ENCODE results near the gene LBHD1.
"Not testable (repeated sequence)": the region's sequence is repeated elsewhere in the genome, so short reads cannot be mapped to it uniquely, and the experiment has no call there.

The LBHD1 gene

DNA sequence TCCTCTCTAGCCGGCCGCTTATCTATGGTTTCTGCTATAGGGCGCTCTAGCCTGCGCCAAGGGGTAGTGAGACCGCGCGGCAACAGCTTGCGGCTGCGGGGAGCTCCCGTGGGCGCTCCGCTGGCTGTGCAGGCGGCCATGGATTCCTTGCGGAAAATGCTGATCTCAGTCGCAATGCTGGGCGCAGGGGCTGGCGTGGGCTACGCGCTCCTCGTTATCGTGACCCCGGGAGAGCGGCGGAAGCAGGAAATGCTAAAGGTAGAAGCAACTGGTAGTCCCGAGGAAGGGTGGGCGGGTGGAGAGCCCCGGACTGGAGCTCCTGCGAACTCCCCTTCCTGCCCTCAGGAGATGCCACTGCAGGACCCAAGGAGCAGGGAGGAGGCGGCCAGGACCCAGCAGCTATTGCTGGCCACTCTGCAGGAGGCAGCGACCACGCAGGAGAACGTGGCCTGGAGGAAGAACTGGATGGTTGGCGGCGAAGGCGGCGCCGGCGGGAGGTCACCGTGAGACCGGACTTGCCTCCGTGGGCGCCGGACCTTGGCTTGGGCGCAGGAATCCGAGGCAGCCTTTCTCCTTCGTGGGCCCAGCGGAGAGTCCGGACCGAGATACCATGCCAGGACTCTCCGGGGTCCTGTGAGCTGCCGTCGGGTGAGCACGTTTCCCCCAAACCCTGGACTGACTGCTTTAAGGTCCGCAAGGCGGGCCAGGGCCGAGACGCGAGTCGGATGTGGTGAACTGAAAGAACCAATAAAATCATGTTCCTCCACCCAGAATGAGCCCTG is at the start of gene LBHD1, which contains the start of gene UQCC3:
Gene LBHD1 (minus strand): TSS at position 660 of the 782 bp plus-strand sequence. CDS start 2,236 bp downstream, outside the sequence.
Gene UQCC3 (plus strand): TSS at position 66 of the 782 bp plus-strand sequence. CDS start 73 bp downstream, at position 139.
- DNase-seq = peak; percentile 96

DNA sequence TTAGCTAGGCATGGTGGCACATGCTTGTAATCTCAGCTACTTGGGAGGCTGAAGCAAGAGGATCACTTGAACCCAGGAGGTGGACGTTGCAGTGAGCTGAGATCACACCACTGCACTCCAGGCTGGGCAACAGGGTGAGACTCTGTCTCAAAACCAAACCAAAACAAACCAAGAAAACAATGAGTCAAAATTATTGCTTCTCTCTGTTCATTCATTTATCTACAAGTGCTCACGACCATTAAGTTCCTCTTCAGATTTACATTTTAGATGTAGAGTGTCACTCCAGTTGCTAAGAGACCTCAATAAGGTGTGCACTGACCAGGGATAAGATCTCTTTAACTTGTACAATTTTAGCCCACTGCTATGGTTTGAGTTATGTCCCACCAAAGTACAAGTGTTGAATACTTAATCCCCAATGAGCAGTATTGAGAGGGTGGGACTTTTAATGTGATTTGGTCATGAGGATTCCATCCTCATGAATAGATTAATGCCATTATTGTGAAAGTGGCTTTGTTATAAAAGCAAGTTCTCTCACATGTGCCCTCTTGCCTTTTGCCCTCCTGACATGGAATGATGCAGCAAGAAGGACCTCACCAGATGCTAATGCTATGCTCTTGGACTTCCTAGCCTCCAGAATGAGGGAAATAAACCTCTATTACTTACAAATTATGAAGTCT is 47.4 kb upstream of the LBHD1 start:
- no peak for DNase-seq

DNA sequence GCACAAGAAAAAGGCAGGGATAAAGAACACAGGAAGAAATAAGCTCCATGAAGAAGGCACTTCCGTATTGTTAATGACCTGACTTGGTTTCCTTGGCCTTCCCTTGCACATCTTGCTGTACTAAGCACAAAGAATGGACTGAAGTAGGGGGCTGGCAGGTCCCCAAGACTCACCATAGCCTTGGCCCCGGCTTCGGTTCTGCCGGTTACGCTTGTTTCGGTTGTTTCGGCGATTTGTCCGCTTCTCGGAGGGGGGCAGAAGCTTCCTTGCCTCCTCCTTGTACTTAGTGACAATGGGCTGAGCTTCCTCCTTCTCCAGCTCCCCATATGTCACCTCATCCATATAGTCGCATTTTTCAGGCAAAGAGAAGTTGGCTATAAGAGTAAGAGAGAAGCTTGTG is 44.7 kb upstream of the LBHD1 start:
- no peak for DNase-seq

DNA sequence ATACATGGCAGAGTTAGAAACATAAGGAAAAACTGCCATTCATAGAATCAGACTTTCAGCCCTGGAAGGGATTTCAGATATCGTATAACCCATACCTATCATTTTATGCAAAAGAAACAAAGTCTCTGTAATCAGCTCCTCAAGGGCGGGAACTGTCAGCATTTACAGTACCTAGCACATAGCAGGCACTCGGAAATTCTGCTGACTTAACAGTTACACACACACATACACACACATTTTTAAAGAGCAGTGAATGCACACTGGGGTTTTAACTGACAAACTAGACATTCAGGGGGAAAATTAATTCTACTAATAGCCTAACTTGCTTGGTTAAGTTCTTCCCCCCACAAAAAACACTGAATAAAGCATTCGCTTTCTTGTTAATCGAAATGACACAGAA is 44.1 kb upstream of the LBHD1 start:
- DNase-seq = no peak

DNA sequence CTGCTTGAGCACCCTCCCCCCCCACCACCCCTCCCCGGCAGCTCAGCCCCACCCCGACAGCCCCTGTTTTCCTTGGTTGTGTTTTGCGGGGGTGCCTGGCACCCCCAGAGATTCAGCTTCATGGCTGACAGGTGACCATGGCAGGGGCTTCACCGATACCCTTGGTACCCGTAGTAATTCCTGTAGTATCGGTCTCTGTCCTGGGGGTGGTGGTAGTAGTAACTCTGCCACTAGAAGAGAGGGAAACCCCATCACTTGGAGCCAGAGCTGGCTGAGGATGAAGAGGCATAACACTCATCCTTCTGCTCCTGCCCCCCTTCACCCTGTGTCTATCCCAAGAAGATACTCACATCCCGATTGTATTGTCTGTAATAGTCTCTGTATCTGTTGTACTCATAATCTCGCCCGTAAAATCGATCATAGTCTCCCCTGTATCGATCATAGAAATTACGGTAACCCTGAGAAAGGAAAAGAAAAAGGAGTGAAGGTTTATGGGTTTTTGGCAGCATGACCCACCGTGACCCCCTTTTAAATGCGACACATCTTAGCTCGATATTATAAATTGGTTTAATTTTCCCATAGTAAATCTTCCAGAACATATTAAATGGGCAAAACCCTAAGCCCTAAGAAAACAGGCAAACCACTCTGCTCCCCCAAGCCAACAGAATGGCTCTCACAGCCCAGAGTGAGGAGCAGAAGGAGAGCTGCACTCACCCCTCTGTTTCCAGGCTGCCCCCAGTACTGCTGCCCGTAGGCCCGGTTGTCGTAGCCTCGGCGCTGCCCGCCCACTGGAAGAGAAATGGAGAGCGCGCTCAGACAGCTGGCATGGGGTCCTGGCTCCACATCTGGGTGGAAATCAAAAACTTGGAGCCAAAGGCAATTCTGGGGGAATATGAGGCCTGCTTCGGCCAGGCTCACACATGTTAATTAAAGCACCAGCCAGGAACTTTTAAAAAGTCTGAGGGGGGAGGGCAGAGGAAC is 43.4 kb upstream of the LBHD1 start:
- no peak for DNase-seq

DNA sequence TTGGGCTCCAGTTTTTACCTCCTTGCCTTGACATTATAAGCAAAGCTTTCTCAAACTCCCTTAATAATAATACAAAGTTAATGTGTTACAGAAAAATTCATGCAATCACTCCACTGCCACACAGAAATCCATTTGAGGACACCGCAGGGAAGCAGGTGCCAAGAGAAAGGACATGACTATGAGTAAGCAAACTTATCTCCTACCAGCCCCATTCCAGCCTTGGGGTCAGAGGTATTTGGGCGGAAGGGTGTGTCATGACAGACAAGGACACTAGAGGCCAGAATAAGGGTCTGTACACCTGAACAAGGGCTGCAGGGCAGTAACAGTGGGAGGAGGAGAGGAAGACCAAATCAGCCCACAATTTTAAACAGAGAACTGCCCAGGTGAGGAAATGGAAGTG is 41.3 kb upstream of the LBHD1 start:
- DNase-seq = no peak

DNA sequence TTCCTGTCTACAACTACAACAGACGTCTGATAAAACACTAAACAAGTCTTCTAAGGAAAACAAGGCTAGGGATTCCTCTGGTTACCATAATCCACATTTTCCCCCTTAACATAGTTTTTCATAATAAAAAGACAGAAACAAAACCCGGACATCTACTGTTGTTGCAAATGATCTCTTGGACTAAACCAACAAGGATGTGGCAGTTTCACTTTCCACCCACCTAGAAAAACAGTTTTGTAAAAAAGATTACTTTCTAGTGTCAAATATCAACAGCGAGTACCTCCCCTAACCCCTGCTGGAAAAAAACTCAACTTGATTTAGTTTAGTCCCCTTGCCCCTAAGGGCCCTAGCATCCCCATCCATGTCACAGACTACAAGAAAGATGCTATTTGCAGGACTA is 40.8 kb upstream of the LBHD1 start:
- DNase-seq = no peak

DNA sequence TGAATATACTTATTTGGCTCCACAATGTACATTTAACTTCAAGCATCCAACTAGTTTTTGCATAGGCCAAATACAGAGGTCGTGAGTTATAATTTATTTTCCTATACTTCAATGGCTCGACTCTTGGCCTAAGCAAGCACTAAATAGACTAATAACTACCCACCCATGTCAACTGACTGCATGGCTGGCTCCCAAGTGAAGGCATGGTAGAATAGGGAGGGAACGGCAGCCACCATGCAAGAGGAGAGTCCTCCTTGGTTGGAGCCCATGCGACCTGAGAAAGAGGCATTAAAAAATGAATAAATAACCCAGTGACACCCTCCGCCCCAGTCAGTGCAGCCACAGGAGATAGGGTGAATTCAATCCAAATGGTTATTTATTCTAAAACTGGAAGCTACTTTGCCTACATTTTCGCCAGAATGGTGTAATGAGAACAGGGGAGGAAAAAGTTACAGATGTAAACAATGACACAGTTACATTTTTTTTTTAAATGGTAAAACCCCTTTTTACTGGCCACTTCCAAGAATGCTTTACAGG is 40.3 kb upstream of the LBHD1 start:
- DNase-seq = no peak

DNA sequence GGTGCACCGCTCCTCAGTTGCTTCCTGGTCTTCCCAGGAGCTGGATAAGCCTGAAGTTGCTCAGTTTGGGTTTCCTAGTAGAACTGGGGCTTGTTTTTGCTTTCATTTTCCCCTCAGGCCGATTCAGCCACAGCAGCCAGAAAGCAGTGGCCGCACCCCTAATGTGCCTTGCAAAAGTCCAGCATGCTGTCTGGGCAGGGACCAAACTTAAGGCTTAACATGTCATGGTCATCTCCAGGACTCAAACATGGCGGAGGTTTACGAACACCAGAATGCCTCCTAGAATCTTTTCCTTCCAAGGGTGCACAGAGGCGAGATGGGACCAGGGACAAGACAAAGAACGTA is 37.9 kb upstream of the LBHD1 start:
- peak; percentile 41 for DNase-seq

DNA sequence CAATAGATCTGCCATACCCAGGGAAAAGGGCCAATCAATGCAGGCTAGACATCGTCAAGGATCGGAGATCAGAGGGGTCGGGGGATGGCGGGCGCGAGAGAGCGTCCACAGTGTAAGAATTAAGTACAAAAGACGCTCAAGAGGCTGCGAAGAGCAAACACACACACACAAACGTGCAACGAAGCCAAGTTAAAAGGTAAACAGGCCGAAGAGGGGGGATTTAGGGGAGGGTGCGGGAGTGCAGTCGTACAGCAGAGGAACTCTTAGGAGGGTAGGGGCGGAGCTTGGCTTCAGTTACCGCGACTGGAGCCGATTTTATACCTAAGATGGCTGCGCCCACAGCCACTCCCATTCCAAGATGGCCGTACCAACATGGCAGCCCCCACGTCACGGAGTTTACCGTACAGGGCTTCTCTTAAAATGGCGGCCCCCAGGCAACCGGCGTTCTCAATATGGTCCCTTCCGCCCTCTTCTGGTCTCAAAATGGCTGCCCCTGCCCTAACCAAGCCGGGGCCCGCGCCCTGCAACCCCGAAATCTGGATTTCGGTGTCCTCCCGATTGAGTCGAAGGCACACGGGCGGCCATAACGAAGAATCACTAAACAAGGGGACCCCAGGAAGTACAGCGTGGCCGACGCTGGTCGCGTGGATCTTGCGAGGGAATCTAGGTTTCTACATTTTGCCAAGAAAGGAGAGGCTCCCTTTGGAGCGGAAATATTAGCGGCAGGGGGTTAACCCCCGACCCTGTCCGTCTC is 37.4 kb upstream of the LBHD1 start:
- DNase-seq = peak; percentile 99

DNA sequence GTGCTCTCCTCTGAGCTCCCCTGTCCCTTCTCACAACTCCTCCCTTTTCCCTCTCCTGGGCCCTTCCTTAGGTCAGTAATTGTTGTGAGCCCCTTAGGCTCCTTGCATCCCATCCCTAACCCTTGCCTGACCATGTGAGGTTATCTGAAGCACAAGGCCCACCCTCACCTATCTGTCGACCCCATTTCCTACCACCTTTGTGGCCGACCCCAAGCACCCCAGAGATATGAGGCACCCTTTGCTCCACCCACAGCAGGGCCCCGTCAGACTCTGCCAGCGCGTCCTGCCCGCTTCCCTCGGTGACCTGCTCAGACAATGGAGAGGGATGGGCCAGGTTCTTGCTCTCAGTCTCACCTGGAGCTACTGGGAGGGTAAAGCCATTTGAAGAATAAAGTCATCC is 36.7 kb upstream of the LBHD1 start:
- no peak for DNase-seq

DNA sequence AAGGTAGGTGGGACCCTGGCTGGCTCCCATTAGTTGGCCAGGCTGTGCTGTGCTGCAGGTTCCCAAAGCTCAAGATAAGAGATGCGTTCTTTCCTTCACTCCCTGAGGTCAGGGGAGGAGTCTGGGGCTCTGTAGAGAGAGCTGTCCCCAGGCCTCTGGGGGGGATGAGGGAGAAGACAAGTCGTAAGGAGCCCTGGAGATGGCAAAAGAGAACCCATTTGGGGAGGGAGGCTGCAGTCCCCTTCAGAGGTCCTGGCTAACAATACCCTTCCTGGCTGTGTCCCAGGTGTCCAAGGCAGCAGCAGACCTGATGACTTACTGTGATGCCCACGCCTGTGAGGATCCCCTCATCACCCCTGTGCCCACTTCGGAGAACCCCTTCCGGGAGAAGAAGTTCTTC is 36.3 kb upstream of the LBHD1 start:
- DNase-seq = no peak

DNA sequence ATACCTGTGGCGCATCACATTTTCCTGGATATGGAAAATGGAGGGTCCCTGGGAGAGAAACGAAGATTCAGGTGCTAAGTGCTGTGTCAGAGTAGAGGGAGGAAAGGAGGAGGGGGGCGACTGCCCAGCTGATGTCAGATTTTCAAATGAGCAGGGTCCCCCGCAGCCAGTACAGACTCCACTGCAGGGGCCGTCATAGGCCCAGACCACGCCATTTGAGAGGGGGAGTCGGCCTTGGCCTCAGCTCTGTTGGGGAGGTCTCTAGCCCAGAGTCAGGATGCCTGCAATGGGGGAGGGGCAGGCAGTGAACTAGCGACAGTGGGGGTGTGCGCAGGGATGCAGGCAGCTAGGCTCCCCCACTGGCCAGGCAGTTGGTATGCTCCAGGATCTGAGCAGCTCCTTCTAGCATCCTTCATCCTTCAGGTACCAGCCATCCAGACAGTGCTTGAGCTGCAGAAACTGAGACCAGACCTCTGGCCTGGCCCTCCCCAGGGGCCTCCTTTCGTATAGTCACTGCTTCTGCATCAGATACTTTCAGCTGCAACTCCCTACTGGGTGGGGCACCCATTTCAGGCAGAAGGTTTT is 35.3 kb upstream of the LBHD1 start, which contains the start of the genes BSCL2 and GNG3:
Gene BSCL2 (minus strand): TSS at position 148 of the 585 bp plus-strand sequence. CDS start 229 bp downstream, outside the sequence.
Gene GNG3 (plus strand): TSS at position 400 of the 585 bp plus-strand sequence. CDS start 620 bp downstream, outside the sequence.
- DNase-seq = peak; percentile 2

DNA sequence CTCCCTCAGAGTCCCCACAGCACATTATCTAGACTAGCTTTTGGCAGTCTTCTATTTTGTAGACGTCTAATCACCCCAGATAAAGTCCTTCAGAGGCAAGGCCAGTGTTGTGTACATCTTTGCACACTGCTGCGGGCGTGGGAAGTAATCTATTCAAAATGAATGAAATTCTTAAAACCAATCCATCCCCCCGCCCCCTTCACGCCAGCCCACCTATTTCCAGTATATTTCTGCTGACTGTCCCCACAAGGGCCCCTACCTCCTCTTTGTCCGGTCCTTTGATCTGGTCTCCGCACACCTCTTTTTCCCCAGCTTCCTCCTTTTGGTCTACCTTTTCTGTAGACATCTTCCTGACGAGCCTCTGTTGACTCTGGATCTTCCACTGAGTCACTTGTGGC is 34.8 kb upstream of the LBHD1 start:
- DNase-seq = no peak

DNA sequence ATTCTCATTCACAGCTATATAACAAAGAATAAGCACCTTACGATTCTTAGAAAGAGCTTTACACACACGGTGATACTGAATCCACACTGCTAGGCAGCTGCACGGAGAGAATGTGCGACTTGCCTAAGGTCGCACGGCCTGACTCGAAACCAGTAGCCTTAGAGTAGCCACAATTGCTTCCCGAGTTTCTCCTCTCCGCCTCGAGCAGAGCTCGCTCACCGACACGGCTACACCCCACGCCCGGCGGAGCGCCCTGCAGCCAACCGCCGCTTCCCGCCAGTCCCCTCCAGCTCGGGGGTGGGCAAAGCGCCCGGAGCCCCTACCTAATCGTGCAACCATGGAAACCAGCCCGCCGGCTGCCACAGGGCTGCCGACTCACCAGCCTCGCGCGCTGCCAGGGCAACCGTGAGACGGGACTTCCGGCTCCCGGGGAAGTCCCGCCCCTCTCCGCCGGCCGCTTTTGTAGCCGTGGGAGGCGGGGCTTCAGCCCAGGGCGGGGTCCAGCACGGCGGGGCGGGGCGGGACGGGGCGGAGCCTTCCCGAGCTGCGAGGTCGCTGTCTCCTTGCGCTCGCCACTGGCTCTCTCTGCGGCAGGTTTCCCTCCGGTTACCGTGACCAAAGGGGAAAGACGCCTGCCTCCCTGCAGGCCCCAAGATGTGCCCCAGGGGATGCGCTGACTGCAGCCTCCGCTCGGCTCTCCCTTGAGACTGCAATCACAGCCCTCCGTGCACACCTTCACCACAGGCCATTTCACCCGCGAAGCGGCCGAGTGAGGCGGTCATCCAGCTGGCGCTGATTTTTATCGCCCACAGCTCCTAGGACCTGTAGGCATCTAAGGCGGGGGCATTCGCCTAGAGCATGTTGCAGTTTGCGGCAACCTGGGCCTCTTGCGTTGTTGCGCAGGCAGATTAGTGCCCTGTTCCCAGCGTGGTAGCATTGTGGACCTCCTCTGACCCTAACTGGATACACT is 34.1 kb upstream of the LBHD1 start:
- DNase-seq = peak; percentile 86

DNA sequence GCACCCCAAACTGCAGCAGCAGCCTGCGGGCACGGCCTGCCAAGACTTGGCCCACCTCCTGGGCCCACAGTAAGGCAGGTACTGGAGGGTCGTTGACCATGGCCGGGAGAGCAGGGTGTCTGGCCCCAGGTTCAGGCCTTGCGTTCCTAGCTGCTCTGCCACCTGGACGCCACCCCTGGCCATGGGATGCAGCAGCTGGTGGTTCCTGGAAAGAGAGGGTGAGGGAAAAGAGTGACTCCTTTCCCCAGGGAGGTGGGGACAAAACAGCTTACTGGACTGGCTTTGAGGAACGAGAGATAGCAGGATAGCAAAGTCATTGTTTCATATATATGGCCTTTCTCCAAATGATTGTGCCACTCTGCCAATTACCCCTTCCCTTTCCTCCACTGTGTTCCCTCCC is 33.3 kb upstream of the LBHD1 start:
- no peak for DNase-seq

DNA sequence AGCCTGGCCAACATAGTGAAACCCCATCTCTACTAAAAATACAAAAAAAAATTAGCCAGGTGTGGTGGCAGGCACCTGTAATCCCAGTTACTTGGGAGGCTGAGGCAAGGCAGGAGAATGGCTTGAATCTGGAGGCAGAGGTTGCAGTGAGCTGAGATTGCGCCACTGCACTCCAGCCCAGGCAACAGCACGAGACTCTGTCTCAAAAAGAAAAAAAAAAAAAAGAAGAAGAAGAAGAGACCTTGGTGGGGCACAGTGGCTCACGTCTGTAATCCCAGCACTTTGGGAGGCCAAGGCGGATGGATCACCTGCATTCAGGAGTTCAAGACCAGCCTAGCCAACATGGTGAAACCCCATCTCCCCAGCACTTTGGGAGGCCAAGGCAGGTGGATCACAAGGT is 31.9 kb upstream of the LBHD1 start:
- DNase-seq = peak; percentile 3

DNA sequence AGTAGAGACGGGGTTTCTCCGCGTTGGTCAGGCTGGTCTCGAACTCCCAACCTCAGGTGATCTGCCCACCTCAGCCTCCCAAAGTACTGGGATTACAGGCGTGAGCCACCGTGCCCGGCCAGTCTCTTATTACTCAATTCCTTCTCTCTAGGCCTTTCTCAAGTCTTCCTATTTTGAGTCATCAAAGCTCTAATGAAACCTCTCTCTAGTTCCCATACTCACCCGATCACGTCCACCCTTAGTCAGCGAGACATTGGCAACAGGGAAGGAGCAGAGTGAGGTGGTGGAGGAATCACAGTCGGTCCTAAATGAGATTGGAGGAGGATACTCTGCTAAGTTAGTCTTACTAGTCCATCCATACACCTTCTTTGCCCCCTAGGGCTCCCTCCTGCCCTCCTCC is 30.2 kb upstream of the LBHD1 start:
- DNase-seq = peak; percentile 16

DNA sequence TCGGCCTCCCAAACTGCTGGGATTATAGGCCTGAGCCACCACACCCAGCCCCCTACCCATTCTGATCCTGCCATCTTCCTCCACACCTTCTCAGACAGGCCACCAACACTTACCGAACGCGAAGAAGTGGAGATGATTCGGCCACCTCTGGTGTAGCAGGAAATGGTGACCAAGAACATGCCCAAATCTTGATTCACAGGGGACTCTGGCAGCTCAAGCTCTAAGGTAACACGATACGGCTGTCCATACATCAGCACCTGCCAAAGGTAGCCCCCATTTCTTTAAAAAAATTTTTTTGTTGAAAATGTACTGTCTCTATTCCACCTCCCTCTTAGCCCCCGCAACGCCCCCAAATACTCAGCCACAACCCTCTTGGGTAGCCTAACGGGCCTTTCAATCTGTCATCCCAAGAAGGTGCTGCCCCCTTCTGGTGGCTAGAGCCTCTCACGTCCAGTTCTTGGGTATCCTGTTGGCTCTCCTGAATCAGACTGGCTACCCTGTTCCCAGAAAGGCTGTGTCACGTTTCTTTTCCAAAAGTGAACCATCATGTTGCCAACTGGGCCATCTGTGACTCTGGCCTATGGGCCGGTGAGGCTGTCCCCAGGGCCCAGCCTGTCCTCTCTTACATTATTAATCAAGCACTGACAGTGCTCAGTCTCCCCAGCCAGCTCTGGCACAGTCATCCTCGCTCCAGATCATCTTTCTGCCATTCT is 22.5 kb upstream of the LBHD1 start:
- DNase-seq = peak; percentile 46

DNA sequence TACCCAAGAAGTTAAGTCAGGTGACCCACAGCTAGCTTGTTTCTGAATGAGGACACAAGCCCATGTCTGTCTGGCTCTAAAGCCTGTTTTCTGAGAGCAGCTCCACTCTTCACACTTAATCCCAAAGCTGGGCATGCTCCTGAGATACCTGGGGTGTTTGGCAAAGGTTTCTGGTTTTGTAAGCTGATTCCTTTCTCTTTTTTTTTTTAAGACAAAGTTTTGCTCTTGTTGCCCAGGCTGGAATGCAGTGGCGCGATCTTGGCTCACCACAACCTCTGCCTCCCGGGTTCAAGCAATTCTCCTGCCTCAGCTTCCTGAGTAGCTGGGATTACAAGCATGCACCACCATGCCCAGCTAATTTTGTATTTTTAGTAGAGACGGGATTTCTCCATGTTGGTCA is 21.6 kb upstream of the LBHD1 start:
- DNase-seq = not testable (repeated sequence)

Data from MV-4-11 (cell line).